ENCODE data around the gene TTC34.

GRCh38 chr1:2588661-2589430 is 212.6 kb downstream of the TTC34 start:
- TF ChIP-seq, protein P1, sequence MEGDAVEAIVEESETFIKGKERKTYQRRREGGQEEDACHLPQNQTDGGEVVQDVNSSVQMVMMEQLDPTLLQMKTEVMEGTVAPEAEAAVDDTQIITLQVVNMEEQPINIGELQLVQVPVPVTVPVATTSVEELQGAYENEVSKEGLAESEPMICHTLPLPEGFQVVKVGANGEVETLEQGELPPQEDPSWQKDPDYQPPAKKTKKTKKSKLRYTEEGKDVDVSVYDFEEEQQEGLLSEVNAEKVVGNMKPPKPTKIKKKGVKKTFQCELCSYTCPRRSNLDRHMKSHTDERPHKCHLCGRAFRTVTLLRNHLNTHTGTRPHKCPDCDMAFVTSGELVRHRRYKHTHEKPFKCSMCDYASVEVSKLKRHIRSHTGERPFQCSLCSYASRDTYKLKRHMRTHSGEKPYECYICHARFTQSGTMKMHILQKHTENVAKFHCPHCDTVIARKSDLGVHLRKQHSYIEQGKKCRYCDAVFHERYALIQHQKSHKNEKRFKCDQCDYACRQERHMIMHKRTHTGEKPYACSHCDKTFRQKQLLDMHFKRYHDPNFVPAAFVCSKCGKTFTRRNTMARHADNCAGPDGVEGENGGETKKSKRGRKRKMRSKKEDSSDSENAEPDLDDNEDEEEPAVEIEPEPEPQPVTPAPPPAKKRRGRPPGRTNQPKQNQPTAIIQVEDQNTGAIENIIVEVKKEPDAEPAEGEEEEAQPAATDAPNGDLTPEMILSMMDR (IDR thresholded peaks at IDR 0.05) = no peak
- TF ChIP-seq POLR2A (IDR thresholded peaks at IDR 0.05) = no peak
- no peak for TF ChIP-seq POLR2AphosphoS5 (IDR thresholded peaks at IDR 0.05)
